Cardiac septum (tissue), 1 donor: ENCODE measurements around the gene KANK2. TPM values are rescaled to one million over a fixed set of nuclear protein-coding genes. Genes with fewer than 3 reads are reported as not detected.
A peak's percentile ranks its signal among the peaks of the same experiment; 100 is the strongest.
"Not testable (repeated sequence)": the region's sequence is repeated elsewhere in the genome, so short reads cannot be mapped to it uniquely, and the experiment has no call there.

Source experiments
- DNase-seq: peaks from one replicate; pipeline ENCODE4 v3.0.0-alpha.2; 2020; ENCODE audit warnings: low spot score
- intact Hi-C: fragments of 100-400 bp; cut with DNase I; formaldehyde crosslinking; loops from one replicate; pipeline ENCODE4 v1.14.0; 2022
- total RNA-seq: library from RNA; stranded (reverse); fragmentation: NEBNext Ultra II Directional; extraction: Animal tissue kit (Norgen Biotek cat#: 25700); gene quantifications from one replicate; pipeline ENCODE4 v1.2.1, GENCODE V29; 2021
- donor health status: DM: no; HTN: no; CAD: no.

KANK2 gene
- total RNA-seq, 1 donor from 2014 or later: 499 TPM

GRCh38 chr19:11200931-11201330, 3.6 kb upstream of the KANK2 start:
- intact Hi-C loops: loop anchor here (10.0 kb wide), 1 partner anchor 166 kb away; no protein-coding TSS in a partner anchor
- no peak for DNase-seq

GRCh38 chr19:11200015-11200574, 2.8 kb upstream of the KANK2 start:
- intact Hi-C loops: loop anchor here (10.0 kb wide), 1 partner anchor 165 kb away; no protein-coding TSS in a partner anchor
- DNase-seq: no peak

- DNase-seq: no peak
- intact Hi-C loops: no loop called here
Measured at GRCh38 chr19:11199517-11199916, 2.2 kb upstream of the KANK2 start.

GRCh38 chr19:11198769-11199424, 1.6 kb upstream of the KANK2 start:
- DNase-seq: no peak
- intact Hi-C loops: no loop called here

GRCh38 chr19:11198175-11198534, 810 bp upstream of the KANK2 start:
- intact Hi-C loops: no loop called here
- DNase-seq: no peak

- intact Hi-C loops: no loop called here
- no peak for DNase-seq
Measured at GRCh38 chr19:11196406-11197287, 698 bp downstream of the KANK2 start.

GRCh38 chr19:11195681-11196080, 1.7 kb downstream of the KANK2 start:
- DNase-seq: no peak

GRCh38 chr19:11194656-11195558, 2.4 kb downstream of the KANK2 start:
- intact Hi-C loops: no loop called here
- no peak for DNase-seq

More at GRCh38 chr19:11195681-11196080, 1.7 kb downstream of the KANK2 start:
- intact Hi-C loops: no loop called here

GRCh38 chr19:11194173-11194572, 3.2 kb downstream of the KANK2 start:
- intact Hi-C loops: no loop called here
- no peak for DNase-seq

GRCh38 chr19:11192957-11193939, 4.1 kb downstream of the KANK2 start:
- DNase-seq: no peak
- intact Hi-C loops: no loop called here

- DNase-seq: no peak
- intact Hi-C loops: no loop called here
Measured at GRCh38 chr19:11191934-11192333, 5.4 kb downstream of the KANK2 start.

GRCh38 chr19:11191273-11191755, 6.0 kb downstream of the KANK2 start:
- intact Hi-C loops: no loop called here
- peak; percentile 86 for DNase-seq

GRCh38 chr19:11190501-11190900, 6.8 kb downstream of the KANK2 start:
- intact Hi-C loops: no loop called here
- DNase-seq: no peak

- intact Hi-C loops: no loop called here
- DNase-seq: no peak
Measured at GRCh38 chr19:11187441-11187840, 9.9 kb downstream of the KANK2 start.

- DNase-seq: no peak
- intact Hi-C loops: loop anchor here (2.0 kb wide), 1 partner anchor 18 kb away; no protein-coding TSS in a partner anchor
Measured at GRCh38 chr19:11182994-11183393, 14.4 kb downstream of the KANK2 start.

- no peak for DNase-seq
- intact Hi-C loops: no loop called here
Measured at GRCh38 chr19:11181488-11181887, 15.9 kb downstream of the KANK2 start.

- intact Hi-C loops, DNase-seq: not testable (repeated sequence)
Measured at GRCh38 chr19:11180975-11181374, 16.4 kb downstream of the KANK2 start.

- no peak for DNase-seq
- intact Hi-C loops: no loop called here
Measured at GRCh38 chr19:11180346-11180745, 17.0 kb downstream of the KANK2 start.
